A673 (cell line): ENCODE results near the gene KIAA0586. TPM values are rescaled to one million over a fixed set of nuclear protein-coding genes. Genes with fewer than 3 reads are reported as not detected.

Experiments used
- BruUV-seq: library from RNA; stranded (reverse); fragments of 400-500 nt; replicated peaks from 2 replicates; lab custom pipeline; 2021; lab: Mats Ljungman, UMichigan
- CTCF ChIA-PET: fragments of 300-600 bp; sonication (Branson Sonifier 250); formaldehyde crosslinking; loops from one replicate; lab custom pipeline; 2022; ENCODE audit warnings: antibody characterized with exemption; lab: Charles Lee
- POLR2A ChIA-PET: fragments of 300-600 bp; sonication (Branson Sonifier 250); formaldehyde crosslinking; loops from one replicate; lab custom pipeline; 2022; ENCODE audit warnings: antibody characterized with exemption; ENCODE audit not compliant: low non-redundant PET; lab: Charles Lee
- DNase-seq: peaks from one replicate; pipeline ENCODE4 v3.0.0-alpha.2; 2015; ENCODE audit warnings: low spot score
- H3K27ac ChIP-seq: fragments of 200-600 bp; sonication (generic); 2 replicates; pipeline ENCODE4 v1.5.1; 2016; ENCODE audit warnings: mixed run types, low read depth, mild to moderate bottlenecking, mixed read lengths, antibody characterized with exemption, low read length; ENCODE audit not compliant: poor library complexity, severe bottlenecking
- H3K27me3 ChIP-seq: fragments of 200-600 bp; sonication (generic); replicated peaks from 2 replicates; pipeline ENCODE4 v1.6.1; 2017; ENCODE audit warnings: mixed run types, low read depth, mild to moderate bottlenecking, mixed read lengths, antibody characterized with exemption, low read length; ENCODE audit not compliant: insufficient read depth, poor library complexity
- H3K36me3 ChIP-seq: fragments of 200-600 bp; sonication (generic); 2 replicates; pipeline ENCODE4 v1.6.1; 2016; ENCODE audit warnings: mixed run types, mild to moderate bottlenecking, mixed read lengths, antibody characterized with exemption, low read length; ENCODE audit not compliant: insufficient read depth, poor library complexity, severe bottlenecking
- H3K4me1 ChIP-seq: fragments of 200-600 bp; sonication (generic); 2 replicates; pipeline ENCODE4 v1.6.1; 2017; ENCODE audit warnings: mixed run types, mild to moderate bottlenecking, mixed read lengths, antibody characterized with exemption, low read length; ENCODE audit not compliant: insufficient read depth, poor library complexity, severe bottlenecking
- H3K4me3 ChIP-seq: fragments of 200-600 bp; sonication (generic); 2 replicates; pipeline ENCODE4 v1.5.1; 2016; ENCODE audit warnings: low read depth, mixed run types, mild to moderate bottlenecking, mixed read lengths, low read length; ENCODE audit not compliant: poor library complexity, severe bottlenecking
- H3K9me3 ChIP-seq: fragments of 200-600 bp; sonication (generic); 2 replicates; pipeline ENCODE4 v1.6.1; 2016; ENCODE audit warnings: mixed run types, low read depth, mild to moderate bottlenecking, mixed read lengths, antibody characterized with exemption, low read length; ENCODE audit not compliant: poor library complexity, severe bottlenecking
- CTCF ChIP-seq: fragments of 300-800, 200-600 bp; sonication (generic); conservative IDR thresholded peaks from 2 replicates; pipeline ENCODE4 v1.5.1; 2017; ENCODE audit warnings: low read depth, mild to moderate bottlenecking, antibody characterized with exemption, low read length, moderate library complexity, mixed read lengths
- EZH2 ChIP-seq: fragments of 200-600 bp; sonication (generic); IDR thresholded peaks from 2 replicates; pipeline ENCODE4 v1.6.1; 2017; ENCODE audit warnings: borderline replicate concordance, low read depth, mild to moderate bottlenecking, mixed read lengths, antibody characterized with exemption, low read length; ENCODE audit not compliant: poor library complexity, severe bottlenecking
- intact Hi-C: fragments of 100-400 bp; cut with micrococcal nuclease; formaldehyde crosslinking; loops from one replicate; pipeline ENCODE4 v1.10.0; 2022; ENCODE audit not compliant: unreplicated experiment
- total RNA-seq: library from RNA; stranded (reverse); gene quantifications from 2 replicates; pipeline ENCODE4 v1.2.3, GENCODE V29; 2021

Gene KIAA0586
- total RNA-seq, 1 experiment from 2014 or later = 45.3 TPM

- no peak overlapping the region for H3K27ac ChIP-seq
- H3K9me3 ChIP-seq = no peaks in the 10 kb centered on the region
- no TSS peak for BruUV-seq
- H3K27me3 ChIP-seq = no peaks in the 10 kb centered on the region
- TF ChIP-seq CTCF = no peak
- no peak for TF ChIP-seq EZH2
- intact Hi-C loops = no loop called here
- no peaks in the 10 kb centered on the region for H3K36me3 ChIP-seq
- ChIA-PET POLR2A (no interaction called here), CTCF (no interaction called here)
- H3K4me1 ChIP-seq = no peaks in the 10 kb centered on the region
- no peak overlapping the region for H3K4me3 ChIP-seq
- DNase-seq = no peak
Measured at GRCh38 chr14:58572473-58572853, 144.9 kb downstream of the KIAA0586 start.

- no TSS peak for BruUV-seq
- no peak for DNase-seq
- intact Hi-C loops = no loop called here
- ChIA-PET CTCF (interaction anchor here (0.6 kb wide), 1 partner anchor 31 kb away, joined by 3 read pairs; no protein-coding TSS in a partner anchor), POLR2A (no interaction called here)
- no peak overlapping the region for H3K27ac ChIP-seq
- no peak for TF ChIP-seq EZH2
- no peak for TF ChIP-seq CTCF
- H3K9me3 ChIP-seq = no peaks in the 10 kb centered on the region
- H3K4me3 ChIP-seq = no peak overlapping the region
- no peaks in the 10 kb centered on the region for H3K36me3 ChIP-seq
- no peaks in the 10 kb centered on the region for H3K4me1 ChIP-seq
- no peaks in the 10 kb centered on the region for H3K27me3 ChIP-seq
Measured at GRCh38 chr14:58572863-58573262, 145.3 kb downstream of the KIAA0586 start.

GRCh38 chr14:58574623-58575022 lies 147.1 kb downstream of the KIAA0586 start:
- Histone ChIP-seq H3K27me3 (no peaks in the 10 kb centered on the region), H3K36me3 (no peaks in the 10 kb centered on the region), H3K4me1 (no peaks in the 10 kb centered on the region), H3K27ac (no peak overlapping the region), H3K4me3 (no peak overlapping the region), H3K9me3 (no peaks in the 10 kb centered on the region)
- intact Hi-C loops = no loop called here
- CTCF ChIA-PET = interaction anchor here (0.6 kb wide), 1 partner anchor 73 kb away, joined by 3 read pairs; no protein-coding TSS in a partner anchor
- POLR2A ChIA-PET = no interaction called here
- BruUV-seq = no TSS peak
- TF ChIP-seq CTCF (0 out of 2 replicates have a peak, but pooled peaks have one; percentile 29), EZH2 (no peak)
- DNase-seq = no peak
